SJCRH30 (cell line): ENCODE data around the gene OR5C1. TPM values are rescaled to one million over a fixed set of nuclear protein-coding genes. Genes with fewer than 3 reads are reported as not detected.
"Not testable (repeated sequence)": the region's sequence is repeated elsewhere in the genome, so short reads cannot be mapped to it uniquely, and the experiment has no call there.

Source experiments
- DNase-seq, 2 experiments: peaks; one replicate each; pipeline ENCODE4 v3.0.0-alpha.2; 2015 to 2020
- H3K27ac ChIP-seq: fragments of 250-450 bp; sonication (Bioruptor Pico); 2 replicates; pipeline ENCODE4 v1.5.1; 2020; ENCODE audit warnings: mild to moderate bottlenecking, moderate library complexity
- H3K27me3 ChIP-seq: fragments of 250-450 bp; sonication (Bioruptor Pico); 2 replicates; pipeline ENCODE4 v1.5.1; 2020; ENCODE audit warnings: mild to moderate bottlenecking, moderate library complexity
- H3K36me3 ChIP-seq: fragments of 250-450 bp; sonication (Bioruptor Pico); 2 replicates; pipeline ENCODE4 v1.5.1; 2020; ENCODE audit warnings: mild to moderate bottlenecking, moderate library complexity
- H3K4me1 ChIP-seq: fragments of 250-450 bp; sonication (Bioruptor Pico); 2 replicates; pipeline ENCODE4 v1.5.1; 2020; ENCODE audit warnings: mild to moderate bottlenecking, moderate library complexity
- H3K4me3 ChIP-seq: fragments of 250-450 bp; sonication (Bioruptor Pico); 2 replicates; pipeline ENCODE4 v1.5.1; 2020; ENCODE audit warnings: mild to moderate bottlenecking, moderate library complexity
- H3K9me3 ChIP-seq: fragments of 250-450 bp; sonication (Bioruptor Pico); replicated peaks from 2 replicates; pipeline ENCODE4 v1.5.1; 2020; ENCODE audit warnings: mild to moderate bottlenecking, moderate library complexity
- total RNA-seq: library from RNA; depleted of rRNA; stranded (reverse); fragments of >200 nt; shearing (Covaris generic); gene quantifications from 2 replicates; pipeline ENCODE4 v1.2.3, GENCODE V29; 2014; rRNA removed

OR5C1 gene
- total RNA-seq, 1 experiment from 2014 or later: not detected

- peaks cover 6% of the 10 kb centered on the region for H3K4me1 ChIP-seq
- no peak for DNase-seq
- no peaks in the 10 kb centered on the region for H3K27me3 ChIP-seq
- no peaks in the 10 kb centered on the region for H3K9me3 ChIP-seq
- H3K36me3 ChIP-seq: peaks cover 46% of the 10 kb centered on the region
- no peak overlapping the region for H3K27ac ChIP-seq
- no peak overlapping the region for H3K4me3 ChIP-seq
Measured at GRCh38 chr9:122821278-122821943, 32.7 kb downstream of the OR5C1 start.

GRCh38 chr9:122822056-122822455, 33.3 kb downstream of the OR5C1 start:
- no peak overlapping the region for H3K27ac ChIP-seq
- H3K4me1 ChIP-seq: peaks cover 9% of the 10 kb centered on the region
- DNase-seq: no peak
- H3K36me3 ChIP-seq: peaks cover 42% of the 10 kb centered on the region
- no peaks in the 10 kb centered on the region for H3K9me3 ChIP-seq
- H3K27me3 ChIP-seq: no peaks in the 10 kb centered on the region
- H3K4me3 ChIP-seq: no peak overlapping the region

DNA sequence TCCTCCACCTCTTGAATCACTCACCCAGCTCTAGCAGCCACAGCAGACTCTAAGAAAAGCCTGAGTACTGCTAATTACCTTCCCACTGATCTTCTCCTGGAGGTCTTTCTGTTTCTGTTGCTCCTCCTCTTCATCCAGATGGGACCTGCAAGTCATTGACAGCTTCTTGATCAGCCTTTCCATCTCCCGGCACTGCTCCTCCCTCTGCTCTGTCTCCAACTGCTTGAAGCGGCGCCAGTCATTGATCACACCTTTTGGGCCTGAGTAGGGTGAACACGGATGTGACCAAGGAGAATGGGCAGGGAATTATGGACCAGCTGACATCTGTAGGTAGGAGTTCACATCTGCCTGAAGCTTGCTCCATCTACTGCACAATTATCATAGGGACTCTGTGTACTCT, 34.2 kb downstream of the OR5C1 start:
- no peaks in the 10 kb centered on the region for H3K27me3 ChIP-seq
- peaks cover 36% of the 10 kb centered on the region for H3K36me3 ChIP-seq
- no peak overlapping the region for H3K27ac ChIP-seq
- no peak overlapping the region for H3K4me3 ChIP-seq
- no peaks in the 10 kb centered on the region for H3K9me3 ChIP-seq
- no peak for DNase-seq
- H3K4me1 ChIP-seq: peaks cover 11% of the 10 kb centered on the region

DNA sequence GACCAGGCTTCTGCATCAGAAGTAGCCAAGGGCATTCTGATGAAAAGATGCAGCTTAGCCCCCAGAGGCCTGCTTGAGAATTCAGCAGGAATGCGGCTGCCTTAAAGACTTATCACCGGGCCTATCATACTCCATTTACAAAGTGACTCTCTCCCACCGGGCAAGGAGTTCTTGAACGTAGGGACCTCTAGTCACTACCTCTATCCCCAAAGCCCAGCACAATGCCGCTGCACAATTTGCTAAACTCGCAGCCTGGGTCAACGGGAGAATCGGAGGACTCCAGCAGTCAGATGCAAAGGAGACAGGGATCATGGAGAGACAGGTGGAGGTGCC, 39.0 kb downstream of the OR5C1 start:
- no peaks in the 10 kb centered on the region for H3K27me3 ChIP-seq
- H3K36me3 ChIP-seq: peaks cover 7% of the 10 kb centered on the region; the same call in 1 of the 2 replicates
- no peak for DNase-seq
- peak overlapping the region; percentile 80 for H3K27ac ChIP-seq
- peak overlapping the region; percentile 91 for H3K4me3 ChIP-seq
- no peaks in the 10 kb centered on the region for H3K9me3 ChIP-seq
- H3K4me1 ChIP-seq: peaks cover 5% of the 10 kb centered on the region; the same call in 1 of the 2 replicates

DNA sequence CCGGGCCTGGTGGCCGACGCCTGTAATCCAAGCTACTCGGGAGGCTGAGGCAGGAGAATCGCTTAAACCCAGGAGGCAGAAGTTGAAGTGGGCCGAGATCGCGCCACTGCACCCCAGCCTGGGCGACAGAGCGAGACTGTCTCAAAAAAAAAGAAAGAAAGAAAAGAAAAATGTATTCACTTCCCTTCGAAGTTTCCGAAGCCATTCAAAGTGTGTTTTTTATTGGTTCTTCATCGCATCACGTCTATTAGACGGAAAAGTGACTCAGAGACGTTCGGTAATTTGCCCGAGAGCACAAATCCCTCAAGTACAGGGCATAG, 40.2 kb downstream of the OR5C1 start:
- DNase-seq, H3K36me3 ChIP-seq, H3K4me1 ChIP-seq, H3K9me3 ChIP-seq, H3K27me3 ChIP-seq: not testable (repeated sequence)
- Histone ChIP-seq H3K4me3 (peak overlapping the region; percentile 91), H3K27ac (peak overlapping the region; percentile 80)

- no peaks in the 10 kb centered on the region for H3K9me3 ChIP-seq
- H3K27ac ChIP-seq: no peak overlapping the region
- H3K36me3 ChIP-seq: no peaks in the 10 kb centered on the region
- no peaks in the 10 kb centered on the region for H3K27me3 ChIP-seq
- H3K4me3 ChIP-seq: no peak overlapping the region
- peaks cover under 1% of the 10 kb centered on the region; the same call in 1 of the 2 replicates for H3K4me1 ChIP-seq
- DNase-seq: no peak
Measured at GRCh38 chr9:122832194-122832593, 43.5 kb downstream of the OR5C1 start.

DNA sequence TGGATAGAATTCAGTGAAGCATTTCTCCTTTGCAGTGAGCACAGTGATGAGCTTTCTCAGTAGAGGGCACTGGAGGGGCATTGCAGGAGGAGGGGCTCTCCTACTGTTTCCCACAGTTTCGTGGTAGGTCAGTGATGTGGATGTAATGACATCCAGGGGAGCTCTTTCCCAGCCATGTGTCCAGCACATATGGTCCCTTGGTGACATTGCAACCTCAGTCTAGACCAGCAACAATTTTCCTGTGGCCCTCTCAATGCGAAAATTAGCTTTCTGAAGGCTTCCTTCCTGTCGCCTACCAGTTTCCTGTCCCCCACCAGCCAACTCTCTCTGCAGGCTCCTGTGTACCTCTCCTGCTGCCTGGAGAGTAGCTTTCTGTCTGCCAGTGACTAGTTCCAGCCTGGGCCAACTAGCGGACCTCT, 46.6 kb downstream of the OR5C1 start:
- DNase-seq: peak; percentile 30 to 57
- Histone ChIP-seq H3K36me3 (no peaks in the 10 kb centered on the region), H3K4me1 (no peaks in the 10 kb centered on the region), H3K4me3 (no peak overlapping the region), H3K27me3 (no peaks in the 10 kb centered on the region), H3K9me3 (no peaks in the 10 kb centered on the region), H3K27ac (no peak overlapping the region)

GRCh38 chr9:122837266-122837850, 48.6 kb downstream of the OR5C1 start:
- no peak for DNase-seq

DNA sequence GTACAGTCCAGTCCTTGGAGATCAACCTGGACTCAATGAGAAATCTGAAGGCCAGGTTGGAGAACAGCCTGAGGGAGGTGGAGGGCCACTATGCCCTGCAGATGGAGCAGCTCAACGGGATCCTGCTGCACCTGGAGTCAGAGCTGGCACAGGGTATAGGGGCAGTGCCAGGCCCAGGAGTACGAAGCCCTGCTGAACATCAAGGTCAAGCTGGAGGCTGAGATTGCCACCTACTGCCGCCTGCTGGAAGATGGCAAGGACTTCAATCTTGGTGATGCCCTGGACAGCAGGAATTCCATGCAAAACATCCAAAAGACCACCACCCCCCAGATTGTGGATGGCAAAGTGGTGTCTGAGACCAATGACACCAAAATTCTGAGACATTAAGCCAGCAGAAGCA, 49.7 kb downstream of the OR5C1 start:
- H3K4me3 ChIP-seq, DNase-seq, H3K36me3 ChIP-seq, H3K4me1 ChIP-seq, H3K27ac ChIP-seq, H3K27me3 ChIP-seq, H3K9me3 ChIP-seq: not testable (repeated sequence)

More at GRCh38 chr9:122837266-122837850, 48.6 kb downstream of the OR5C1 start:
- H3K27ac ChIP-seq: no peak overlapping the region
- H3K9me3 ChIP-seq: no peaks in the 10 kb centered on the region
- no peak overlapping the region for H3K4me3 ChIP-seq
- H3K36me3 ChIP-seq: no peaks in the 10 kb centered on the region
- no peaks in the 10 kb centered on the region for H3K27me3 ChIP-seq
- H3K4me1 ChIP-seq: no peaks in the 10 kb centered on the region

Other genes starting within 250 kb of the OR5C1 start
- gene OR1N2, start 235.8 kb upstream of the OR5C1 start, total RNA-seq: not detected in 2 replicates
- gene OR1L8, start 205.5 kb upstream of the OR5C1 start, total RNA-seq: not detected in 2 replicates
- gene OR1Q1, start 174.2 kb upstream of the OR5C1 start, total RNA-seq: not detected in 2 replicates
- not detected in 2 replicates for gene OR1B1, start 131.3 kb upstream of the OR5C1 start, total RNA-seq
- not detected in 2 replicates for gene OR1L1, start 127.2 kb upstream of the OR5C1 start, total RNA-seq
- not detected in 2 replicates for gene OR1L3, start 113.8 kb upstream of the OR5C1 start, total RNA-seq
- not detected in 2 replicates for gene OR1L4, start 64.9 kb upstream of the OR5C1 start, total RNA-seq
- gene OR1L6, start 46.6 kb upstream of the OR5C1 start, total RNA-seq: not detected in 2 replicates
- not detected in 2 replicates for gene OR1K1, start 11.2 kb downstream of the OR5C1 start, total RNA-seq
- 39.0 and 45.6 TPM in 2 replicates for gene PDCL, start 39.7 kb downstream of the OR5C1 start, total RNA-seq
- 84.7 and 91.0 TPM in 2 replicates for gene RC3H2, start 116.4 kb downstream of the OR5C1 start, total RNA-seq
- gene ZBTB6, start 124.4 kb downstream of the OR5C1 start, total RNA-seq: 26.2 and 27.0 TPM in 2 replicates
- gene ZBTB26, start 142.6 kb downstream of the OR5C1 start, total RNA-seq: 10.0 and 12.4 TPM in 2 replicates
- 52.9 and 57.4 TPM in 2 replicates for gene RABGAP1, start 152.1 kb downstream of the OR5C1 start, total RNA-seq
- gene GPR21, start 244.7 kb downstream of the OR5C1 start, total RNA-seq: 0.68 and 1.7 TPM in 2 replicates